GM21390 (cell line): ENCODE measurements around the gene CRYBG2.
"Not testable (repeated sequence)": the region's sequence is repeated elsewhere in the genome, so short reads cannot be mapped to it uniquely, and the experiment has no call there.

Source experiments
- ATAC-seq: cut with Tn5 transposase; IDR thresholded peaks from one replicate; pipeline ENCODE4 v1.9.1; 2021; ENCODE audit not compliant: unreplicated experiment

CRYBG2 gene

GRCh38 chr1:26322042-26322331, 31.9 kb downstream of the CRYBG2 start:
- no peak for ATAC-seq

GRCh38 chr1:26321315-26322041, 32.5 kb downstream of the CRYBG2 start:
- peak; percentile 34 for ATAC-seq

DNA sequence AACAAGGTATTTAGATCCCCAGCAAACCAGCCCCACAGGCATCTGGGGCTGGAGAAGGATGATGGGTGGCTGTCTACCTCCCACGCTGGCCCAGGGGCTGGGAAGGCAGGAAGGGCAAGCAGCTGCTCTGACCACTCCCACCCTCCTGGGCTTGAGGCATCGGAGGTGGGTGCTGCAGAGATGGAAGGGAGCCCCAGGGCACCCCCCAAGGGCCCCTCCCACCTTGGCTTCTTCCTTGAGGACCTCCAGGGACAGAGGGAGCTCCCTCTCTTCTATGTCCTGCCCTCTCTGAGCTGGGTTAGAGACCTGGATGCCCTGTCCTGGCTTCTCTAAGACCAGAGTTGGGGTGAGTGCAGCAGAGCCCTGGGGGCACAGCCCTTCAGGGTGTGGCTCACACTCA, 33.0 kb downstream of the CRYBG2 start:
- no peak for ATAC-seq

GRCh38 chr1:26318338-26319064, 35.4 kb downstream of the CRYBG2 start:
- ATAC-seq, result no peak

GRCh38 chr1:26317612-26318337, 36.2 kb downstream of the CRYBG2 start, which contains the start of gene CD52:
CD52 (plus strand) TSS chr1:26317958; CDS start chr1:26318018, 60 bp downstream.
- no peak for ATAC-seq

DNA sequence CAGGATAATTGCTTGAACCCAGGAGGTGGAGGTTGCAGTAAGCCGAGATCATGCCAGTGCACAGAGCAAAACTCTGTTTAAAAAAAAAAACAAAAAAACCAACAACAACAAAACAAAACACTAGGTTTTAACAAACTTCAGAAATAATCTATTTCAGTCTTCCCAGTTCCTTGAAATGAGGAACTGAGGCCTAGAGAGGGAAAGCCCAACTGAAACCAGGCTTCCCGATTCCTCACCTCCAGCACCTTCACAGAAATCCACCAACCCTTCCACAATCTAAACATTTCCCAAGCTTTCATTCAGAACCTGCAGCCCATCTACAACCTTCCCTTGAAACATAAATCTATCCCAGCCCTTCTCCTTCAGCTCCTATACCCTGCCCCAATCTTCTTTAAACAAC, 36.8 kb downstream of the CRYBG2 start:
- ATAC-seq, result no peak

GRCh38 chr1:26315874-26316850, 37.8 kb downstream of the CRYBG2 start:
- no peak for ATAC-seq

GRCh38 chr1:26314501-26314900, 39.4 kb downstream of the CRYBG2 start:
- ATAC-seq, result no peak

GRCh38 chr1:26307966-26308899, 45.7 kb downstream of the CRYBG2 start:
- ATAC-seq, result not testable (repeated sequence)

DNA sequence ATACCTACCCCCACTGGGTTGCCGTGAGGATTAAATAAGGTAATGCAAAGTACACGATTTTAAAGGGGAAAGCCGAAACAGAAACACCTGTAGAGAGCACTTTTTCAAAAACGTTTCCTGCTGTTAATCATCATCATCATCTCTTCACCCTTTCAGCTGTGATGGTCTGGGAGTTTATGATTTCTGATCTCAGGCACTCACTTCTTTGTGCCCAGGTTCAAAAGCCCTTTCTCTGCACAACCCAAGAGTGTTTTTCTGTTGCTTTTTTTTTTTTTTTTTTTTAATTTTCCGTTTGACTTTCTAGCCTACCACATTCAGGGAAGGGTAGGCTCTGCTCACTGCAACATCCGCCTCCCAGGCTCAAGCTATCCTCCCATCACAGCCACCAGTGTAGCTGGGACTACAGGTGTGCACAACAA, 46.6 kb downstream of the CRYBG2 start:
- ATAC-seq, result no peak

- peak; percentile 98 for ATAC-seq
Measured at GRCh38 chr1:26306290-26307229, 47.4 kb downstream of the CRYBG2 start, which contains the start of gene UBXN11. UBXN11 (minus strand) TSS chr1:26306636; CDS start chr1:26302883, 3,753 bp downstream.

DNA sequence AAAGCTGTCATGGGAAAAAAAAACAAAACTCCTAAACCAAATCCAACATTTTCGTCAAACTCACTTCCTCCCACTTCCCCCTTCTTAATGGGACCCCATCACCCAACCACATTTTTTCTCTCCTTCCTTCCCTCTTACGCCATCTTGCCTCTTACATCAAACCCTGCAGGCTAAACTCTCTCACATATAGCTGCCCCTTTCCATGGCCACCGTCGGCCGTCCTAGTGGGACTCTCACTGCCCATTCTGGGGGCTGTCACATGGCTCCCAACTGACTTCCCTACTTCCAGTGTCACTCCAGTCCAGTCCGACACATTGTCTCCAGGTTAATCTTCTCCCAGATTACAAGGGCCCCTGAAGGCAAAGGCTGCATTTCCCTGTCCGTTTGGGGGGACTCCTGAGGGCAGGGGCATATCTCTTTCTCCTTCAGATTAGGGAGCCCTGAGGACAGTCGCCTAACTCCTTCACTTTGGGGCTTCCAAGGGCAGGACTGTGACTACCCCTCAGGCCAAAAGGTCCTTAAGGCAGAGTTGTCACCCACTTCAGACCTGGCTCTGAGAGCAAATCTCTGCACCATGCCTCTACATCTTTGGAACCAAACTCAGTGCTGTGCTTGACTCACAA, 48.2 kb downstream of the CRYBG2 start:
- no peak for ATAC-seq

DNA sequence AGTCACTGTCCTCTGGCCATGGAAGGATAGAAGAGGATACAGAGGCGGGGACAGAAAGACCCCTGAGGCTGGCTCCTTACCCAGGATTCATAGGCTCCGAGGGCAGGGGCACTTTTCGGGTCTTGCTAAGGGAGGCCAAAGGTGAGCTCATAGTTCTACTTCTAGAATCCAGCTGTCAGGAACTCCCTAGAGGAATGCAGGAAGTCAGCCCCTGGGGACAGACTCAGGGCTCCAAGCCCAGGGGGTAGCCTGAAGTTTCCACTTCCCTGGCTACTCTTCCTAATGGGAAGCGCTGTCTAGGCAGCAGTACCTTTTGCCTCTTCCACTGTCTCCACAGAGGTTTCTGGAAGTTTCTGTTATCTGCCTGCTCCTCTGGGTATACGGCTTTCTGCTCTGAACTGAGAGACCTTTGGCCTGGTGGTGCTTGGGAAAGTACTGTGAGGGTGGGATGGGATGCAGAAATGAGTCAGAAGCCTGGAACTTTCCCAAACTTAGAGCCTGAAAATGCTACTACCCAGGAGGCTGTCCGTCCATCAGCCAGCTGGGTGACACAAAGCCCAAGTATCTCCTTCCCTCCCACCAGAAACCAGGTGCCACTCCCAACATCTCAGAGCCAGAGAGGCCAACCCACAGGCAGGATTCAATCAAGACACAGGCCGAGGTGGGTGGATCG, 51.1 kb downstream of the CRYBG2 start:
- ATAC-seq, result no peak

DNA sequence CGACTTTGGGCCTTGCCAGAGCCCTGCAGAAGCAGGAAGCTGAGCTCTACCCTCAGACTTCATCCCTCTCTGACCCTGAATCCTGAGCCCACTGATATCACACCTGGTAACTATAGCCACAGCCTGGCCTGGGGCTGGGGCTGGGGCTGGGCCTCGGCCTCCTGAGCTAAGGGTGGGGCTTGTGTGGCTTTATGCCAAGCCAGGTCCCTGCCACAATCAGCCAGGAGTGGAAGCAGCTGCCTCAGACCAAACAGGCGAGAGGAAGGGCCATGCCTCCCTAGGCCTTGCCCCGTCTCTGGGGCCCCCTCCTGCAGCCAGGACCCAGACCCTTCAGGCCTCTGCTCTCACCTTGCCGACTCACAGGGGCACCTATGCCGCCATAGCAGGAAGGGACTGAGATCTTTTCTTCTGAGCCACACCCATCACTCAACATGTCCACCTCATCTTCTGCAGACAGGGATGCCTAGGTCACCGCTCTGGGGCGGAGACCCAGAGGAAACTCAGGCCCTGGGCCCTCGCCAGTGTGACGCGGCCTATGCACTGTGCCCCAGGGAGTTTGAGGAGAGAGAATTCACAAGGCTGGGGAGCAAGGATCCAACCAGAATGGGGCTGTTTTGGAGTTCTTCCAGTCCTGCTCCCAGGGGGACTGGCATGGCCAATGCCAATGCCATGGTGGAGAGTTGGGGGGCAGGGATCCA, 53.2 kb downstream of the CRYBG2 start:
- ATAC-seq, result no peak

DNA sequence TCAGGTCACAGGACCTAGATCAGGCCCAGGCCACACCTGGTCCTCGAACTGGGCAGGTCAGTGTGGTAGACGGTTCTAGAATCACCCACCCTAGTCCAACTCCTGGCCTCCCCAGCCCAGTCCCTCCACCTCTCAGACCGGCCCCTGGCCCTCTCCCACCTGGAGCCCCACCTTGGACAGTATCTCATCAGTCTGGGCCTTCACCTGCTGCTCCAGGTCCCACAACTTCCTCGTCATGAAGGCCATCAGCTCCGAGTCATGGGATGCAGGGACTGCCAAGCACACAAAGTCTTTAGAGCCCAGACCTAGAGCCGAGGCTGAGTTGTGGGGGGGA, 56.2 kb downstream of the CRYBG2 start:
- ATAC-seq, result no peak

- ATAC-seq, result no peak
Measured at GRCh38 chr1:26297057-26297790, 56.7 kb downstream of the CRYBG2 start.
